Measurements from ENCODE around the gene GLG1. TPM values are rescaled to one million over a fixed set of nuclear protein-coding genes. Genes with fewer than 3 reads are reported as not detected.

The GLG1 gene
- total RNA-seq, 1 experiment from 2014 or later = 237 TPM

GRCh38 chr16:74607962-74608356 lies 1.0 kb upstream of the GLG1 start:
- CTCF ChIA-PET = no interaction called here

More at GRCh38 chr16:74607962-74608356, 1.0 kb upstream of the GLG1 start:
- H3K27me3 ChIP-seq (ENCODE audit: insufficient read depth, low read length) = no peaks in the 10 kb centered on the region
- H3K9me2 ChIP-seq (ENCODE audit: insufficient read depth) = no peaks in the 10 kb centered on the region
- H2AFZ ChIP-seq (ENCODE audit: low read depth, low read length, poor library complexity, severe bottlenecking) = peak overlapping the region; percentile 34
- no peak for DNase-seq (ENCODE audit: low read depth, low spot score)
- ChIA-PET RAD21 (ENCODE audit: low non-redundant PET in 1 of 2, low total read pairs in 2 of 2, uncharacterized antibody in 2 of 2, unreplicated experiment in 2 of 2) (no interaction called here), POLR2A (interaction anchor here (1.7 kb wide), 1 partner anchor 30 kb away, joined by 8 read pairs; no protein-coding TSS in a partner anchor)
- ATAC-seq = no peak
- H3K4me2 ChIP-seq (ENCODE audit: low read length) = peak overlapping the region; percentile 79
- H3K4me3 ChIP-seq (replicated peaks in 1 of 2; ENCODE audit: low read depth in 1 of 2, low read length in 2 of 2) = peak overlapping the region in 1 of 2 experiments; percentile 85; a peak in 1 of 4 replicates
- H3K36me3 ChIP-seq (ENCODE audit: control insufficient read depth in 1 of 2, insufficient read depth in 2 of 2, low read length in 2 of 2) = no peaks in the 10 kb centered on the region
- 0 out of 2 replicates have a peak, but pooled peaks cover 6% of the 10 kb centered on the region for H4K20me1 ChIP-seq (ENCODE audit: insufficient read depth)
- no TSS peak for BruUV-seq (replicated peaks)
- H3K79me2 ChIP-seq (ENCODE audit: insufficient read depth, low read length) = peaks cover 39% of the 10 kb centered on the region
- intact Hi-C loops (cut with micrococcal nuclease) = loop anchor here (10.0 kb wide), 1 partner anchor 123 kb away; no protein-coding TSS in a partner anchor
- TF ChIP-seq ELF1 (IDR thresholded peaks at IDR 0.05; ENCODE audit: borderline replicate concordance, low read depth) (no peak), ZNF274 (IDR thresholded peaks at IDR 0.05; ENCODE audit: low read depth, low read length) (no peak), EZH2 (IDR thresholded peaks at IDR 0.05) (no peak), ATF3 (IDR thresholded peaks at IDR 0.05) (no peak), SRF (IDR thresholded peaks at IDR 0.05; ENCODE audit: low read depth) (no peak), YY1 (IDR thresholded peaks at IDR 0.05; ENCODE audit: extremely low read depth, insufficient replicate concordance, low read depth, low read length) (no peak), SP1 (IDR thresholded peaks at IDR 0.05; ENCODE audit: low read depth) (no peak), EZH2phosphoT487 (IDR thresholded peaks at IDR 0.05; ENCODE audit: borderline replicate concordance) (no peak), POLR2AphosphoS5 (IDR thresholded peaks at IDR 0.05; ENCODE audit: low read depth, low read length) (no peak), FOSL1 (IDR thresholded peaks at IDR 0.05; ENCODE audit: low read depth) (no peak), ZFX (IDR thresholded peaks at IDR 0.05) (no peak), JUND (IDR thresholded peaks at IDR 0.05) (no peak), TCF7L2 (IDR thresholded peaks at IDR 0.05; ENCODE audit: borderline replicate concordance, extremely low read depth, insufficient read depth, insufficient read length) (no peak)
- TF ChIP-seq, protein P1, sequence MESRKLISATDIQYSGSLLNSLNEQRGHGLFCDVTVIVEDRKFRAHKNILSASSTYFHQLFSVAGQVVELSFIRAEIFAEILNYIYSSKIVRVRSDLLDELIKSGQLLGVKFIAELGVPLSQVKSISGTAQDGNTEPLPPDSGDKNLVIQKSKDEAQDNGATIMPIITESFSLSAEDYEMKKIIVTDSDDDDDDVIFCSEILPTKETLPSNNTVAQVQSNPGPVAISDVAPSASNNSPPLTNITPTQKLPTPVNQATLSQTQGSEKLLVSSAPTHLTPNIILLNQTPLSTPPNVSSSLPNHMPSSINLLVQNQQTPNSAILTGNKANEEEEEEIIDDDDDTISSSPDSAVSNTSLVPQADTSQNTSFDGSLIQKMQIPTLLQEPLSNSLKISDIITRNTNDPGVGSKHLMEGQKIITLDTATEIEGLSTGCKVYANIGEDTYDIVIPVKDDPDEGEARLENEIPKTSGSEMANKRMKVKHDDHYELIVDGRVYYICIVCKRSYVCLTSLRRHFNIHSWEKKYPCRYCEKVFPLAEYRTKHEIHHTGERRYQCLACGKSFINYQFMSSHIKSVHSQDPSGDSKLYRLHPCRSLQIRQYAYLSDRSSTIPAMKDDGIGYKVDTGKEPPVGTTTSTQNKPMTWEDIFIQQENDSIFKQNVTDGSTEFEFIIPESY (IDR thresholded peaks at IDR 0.05; ENCODE audit: extremely low read depth, insufficient replicate concordance, low read length) = no peak
- TF ChIP-seq, protein P2, sequence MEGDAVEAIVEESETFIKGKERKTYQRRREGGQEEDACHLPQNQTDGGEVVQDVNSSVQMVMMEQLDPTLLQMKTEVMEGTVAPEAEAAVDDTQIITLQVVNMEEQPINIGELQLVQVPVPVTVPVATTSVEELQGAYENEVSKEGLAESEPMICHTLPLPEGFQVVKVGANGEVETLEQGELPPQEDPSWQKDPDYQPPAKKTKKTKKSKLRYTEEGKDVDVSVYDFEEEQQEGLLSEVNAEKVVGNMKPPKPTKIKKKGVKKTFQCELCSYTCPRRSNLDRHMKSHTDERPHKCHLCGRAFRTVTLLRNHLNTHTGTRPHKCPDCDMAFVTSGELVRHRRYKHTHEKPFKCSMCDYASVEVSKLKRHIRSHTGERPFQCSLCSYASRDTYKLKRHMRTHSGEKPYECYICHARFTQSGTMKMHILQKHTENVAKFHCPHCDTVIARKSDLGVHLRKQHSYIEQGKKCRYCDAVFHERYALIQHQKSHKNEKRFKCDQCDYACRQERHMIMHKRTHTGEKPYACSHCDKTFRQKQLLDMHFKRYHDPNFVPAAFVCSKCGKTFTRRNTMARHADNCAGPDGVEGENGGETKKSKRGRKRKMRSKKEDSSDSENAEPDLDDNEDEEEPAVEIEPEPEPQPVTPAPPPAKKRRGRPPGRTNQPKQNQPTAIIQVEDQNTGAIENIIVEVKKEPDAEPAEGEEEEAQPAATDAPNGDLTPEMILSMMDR (IDR thresholded peaks at IDR 0.05 in 2 of 3, conservative IDR thresholded peaks at IDR 0.05 in 1 of 3; ENCODE audit: borderline replicate concordance in 1 of 3, insufficient read depth in 1 of 3, low read depth in 2 of 3, low read length in 2 of 3) = no peak
- H3K9ac ChIP-seq (ENCODE audit: low read length) = peak overlapping the region; percentile 93; the same call in 1 of the 2 replicates
- H3K4me1 ChIP-seq (ENCODE audit: control insufficient read depth in 1 of 2, insufficient read depth in 2 of 2, low read length in 2 of 2) = peaks cover 31 to 45% of the 10 kb centered on the region in 2 experiments
- H3K9me3 ChIP-seq (ENCODE audit: control insufficient read depth in 1 of 2, insufficient read depth in 1 of 2, low read depth in 1 of 2, low read length in 2 of 2) = no peaks in the 10 kb centered on the region
- H3K27ac ChIP-seq (ENCODE audit: low read depth, low read length) = no peak overlapping the region
